ENCODE results near the gene GNL1. TPM values are rescaled to one million over a fixed set of nuclear protein-coding genes. Genes with fewer than 3 reads are reported as not detected.

The GNL1 gene
- total and polyA plus RNA-seq, 3 experiments from 2014 or later: 49.8 to 102 (median 100) TPM

GRCh38 chr6:30542915-30543314 lies 13.4 kb downstream of the GNL1 start:
- ChIA-PET POLR2A (interaction anchor here (0.5 to 7.5 kb wide), 10 partner anchors 10 to 217 kb away, joined by 3 to 77 read pairs (median 4); partner anchors contain the start of genes GNL1, MRPS18B and PPP1R10), CTCF (interaction anchor here (0.9 to 16.3 kb wide), 14 partner anchors 10 to 188 kb away, joined by 3 to 228 read pairs (median 22); partner anchors contain the start of genes ABCF1, GNL1 and TUBB)
- Mint-ChIP-seq H3K4me3 (peak overlapping the region; percentile 83 to 90 (median 86)), H3K27me3 (peaks cover 0 to 2% of the 10 kb centered on the region in 2 donors), H3K9me3 (no peaks in the 10 kb centered on the region), H3K36me3 (peaks cover 0 to 27% (median 0%) of the 10 kb centered on the region in 3 donors), H3K4me1 (peaks cover 34 to 39% (median 37%) of the 10 kb centered on the region in 3 donors), H3K27ac (peak overlapping the region; percentile 84 to 97 (median 94))
- DNase-seq: no peak
- peak overlapping the region; percentile 68 for H3K4me3 ChIP-seq (ENCODE audit: low read length)
- no peaks in the 10 kb centered on the region for H3K36me3 ChIP-seq (ENCODE audit: insufficient read depth, low read length)
- H3K9me3 ChIP-seq (ENCODE audit: low read length): no peaks in the 10 kb centered on the region
- H3K27me3 ChIP-seq (ENCODE audit: insufficient read depth, low read length, poor library complexity, severe bottlenecking): no peaks in the 10 kb centered on the region
- H3K27ac ChIP-seq (ENCODE audit: low read depth, low read length): peak overlapping the region; percentile 55
- peaks cover 33% of the 10 kb centered on the region for H3K4me1 ChIP-seq (ENCODE audit: insufficient read depth, low read length)

GRCh38 chr6:30542404-30542725 lies 13.9 kb downstream of the GNL1 start:
- no peaks in the 10 kb centered on the region for H3K9me3 Mint-ChIP-seq
- peaks cover 0 to 22% (median 0%) of the 10 kb centered on the region in 3 donors for H3K36me3 Mint-ChIP-seq
- H3K4me1 Mint-ChIP-seq: peaks cover 34 to 39% (median 37%) of the 10 kb centered on the region in 3 donors
- Histone ChIP-seq H3K9me3 (ENCODE audit: low read length) (no peaks in the 10 kb centered on the region), H3K36me3 (ENCODE audit: insufficient read depth, low read length) (no peaks in the 10 kb centered on the region), H3K4me1 (ENCODE audit: insufficient read depth, low read length) (peaks cover 33% of the 10 kb centered on the region), H3K27ac (ENCODE audit: low read depth, low read length) (peak overlapping the region; percentile 55), H3K4me3 (ENCODE audit: low read length) (peak overlapping the region; percentile 68), H3K27me3 (ENCODE audit: insufficient read depth, low read length, poor library complexity, severe bottlenecking) (no peaks in the 10 kb centered on the region)
- peak overlapping the region; percentile 84 to 97 (median 94) for H3K27ac Mint-ChIP-seq
- CTCF ChIA-PET: interaction anchor here (0.9 to 16.3 kb wide), 24 partner anchors 10 to 554 kb away, joined by 3 to 228 read pairs (median 11); partner anchors contain the start of genes ABCF1, GNL1 and TUBB
- peak overlapping the region; percentile 83 to 90 (median 86) for H3K4me3 Mint-ChIP-seq
- peak in 4 of 5 donors; percentile 27 to 64 (median 61) for DNase-seq
- peaks cover 0 to 2% of the 10 kb centered on the region in 2 donors for H3K27me3 Mint-ChIP-seq
- POLR2A ChIA-PET: interaction anchor here (0.5 to 7.5 kb wide), 15 partner anchors 10 to 216 kb away, joined by 3 to 77 read pairs (median 4); partner anchors contain the start of genes ABCF1, GNL1, MRPS18B and PPP1R10

- peak overlapping the region; percentile 84 to 97 (median 94) for H3K27ac Mint-ChIP-seq
- Histone ChIP-seq H3K36me3 (ENCODE audit: insufficient read depth, low read length) (no peaks in the 10 kb centered on the region), H3K4me1 (ENCODE audit: insufficient read depth, low read length) (peaks cover 33% of the 10 kb centered on the region), H3K9me3 (ENCODE audit: low read length) (no peaks in the 10 kb centered on the region), H3K4me3 (ENCODE audit: low read length) (peak overlapping the region; percentile 68), H3K27me3 (ENCODE audit: insufficient read depth, low read length, poor library complexity, severe bottlenecking) (no peaks in the 10 kb centered on the region), H3K27ac (ENCODE audit: low read depth, low read length) (peak overlapping the region; percentile 55)
- H3K4me3 Mint-ChIP-seq: peak overlapping the region; percentile 83 to 90 (median 86)
- H3K36me3 Mint-ChIP-seq: peaks cover 0 to 18% (median 0%) of the 10 kb centered on the region in 3 donors
- H3K9me3 Mint-ChIP-seq: no peaks in the 10 kb centered on the region
- peaks cover 0 to under 1% of the 10 kb centered on the region in 2 donors for H3K27me3 Mint-ChIP-seq
- CTCF ChIA-PET: interaction anchor here (0.8 to 16.3 kb wide), 48 partner anchors 11 to 555 kb away, joined by 3 to 228 read pairs (median 5); partner anchors contain the start of genes ABCF1, ATAT1, GNL1 and MDC1
- DNase-seq: peak; percentile 74 to 85 (median 79)
- H3K4me1 Mint-ChIP-seq: peaks cover 34 to 39% (median 37%) of the 10 kb centered on the region in 3 donors
- POLR2A ChIA-PET: interaction anchor here (0.5 to 7.5 kb wide), 19 partner anchors 9 to 544 kb away, joined by 3 to 77 read pairs (median 4); partner anchors contain the start of genes ABCF1, GNL1, MRPS18B and PPP1R10
These were observed 14.5 kb downstream of the GNL1 start for GRCh38 chr6:30541515-30542403.

- H3K4me3 Mint-ChIP-seq: no peak overlapping the region
- H3K9me3 ChIP-seq (ENCODE audit: low read length): no peaks in the 10 kb centered on the region
- no peak overlapping the region for H3K27ac ChIP-seq (ENCODE audit: low read depth, low read length)
- no peaks in the 10 kb centered on the region for H3K27me3 ChIP-seq (ENCODE audit: insufficient read depth, low read length, poor library complexity, severe bottlenecking)
- ChIA-PET POLR2A (interaction anchor here (0.6 to 7.5 kb wide), 3 partner anchors 22 to 84 kb away, joined by 3 to 77 read pairs (median 7); no protein-coding TSS in a partner anchor), CTCF (interaction anchor here (8.9 to 16.3 kb wide), 2 partner anchors 54 to 57 kb away, joined by 137 to 228 read pairs; no protein-coding TSS in a partner anchor)
- peaks cover 21 to 31% (median 28%) of the 10 kb centered on the region in 3 donors for H3K4me1 Mint-ChIP-seq
- H3K36me3 Mint-ChIP-seq: no peaks in the 10 kb centered on the region
- H3K4me3 ChIP-seq (ENCODE audit: low read length): no peak overlapping the region
- no peaks in the 10 kb centered on the region for H3K9me3 Mint-ChIP-seq
- H3K27me3 Mint-ChIP-seq: no peaks in the 10 kb centered on the region
- no peak overlapping the region for H3K27ac Mint-ChIP-seq
- H3K4me1 ChIP-seq (ENCODE audit: insufficient read depth, low read length): peaks cover 17% of the 10 kb centered on the region
- no peaks in the 10 kb centered on the region for H3K36me3 ChIP-seq (ENCODE audit: insufficient read depth, low read length)
- DNase-seq: no peak
These were observed 18.4 kb downstream of the GNL1 start for GRCh38 chr6:30537931-30538330.

GRCh38 chr6:30533460-30534294 lies 22.6 kb downstream of the GNL1 start:
- Histone ChIP-seq H3K27me3 (ENCODE audit: insufficient read depth, low read length, poor library complexity, severe bottlenecking) (no peaks in the 10 kb centered on the region), H3K9me3 (ENCODE audit: low read length) (no peaks in the 10 kb centered on the region), H3K4me3 (ENCODE audit: low read length) (peak overlapping the region; percentile 6), H3K4me1 (ENCODE audit: insufficient read depth, low read length) (peaks cover 39% of the 10 kb centered on the region), H3K27ac (ENCODE audit: low read depth, low read length) (no peak overlapping the region), H3K36me3 (ENCODE audit: insufficient read depth, low read length) (no peaks in the 10 kb centered on the region)
- Mint-ChIP-seq H3K27me3 (no peaks in the 10 kb centered on the region), H3K27ac (peak overlapping the region; percentile 74 to 98 (median 94)), H3K36me3 (no peaks in the 10 kb centered on the region), H3K4me1 (peaks cover 32 to 43% (median 42%) of the 10 kb centered on the region in 3 donors), H3K9me3 (no peaks in the 10 kb centered on the region), H3K4me3 (peak overlapping the region; percentile 70 to 95 (median 93))
- peak in 1 of 5 donors; percentile 32 for DNase-seq
- ChIA-PET POLR2A (interaction anchor here (1.5 to 4.9 kb wide), 2 partner anchors 8 to 41 kb away, joined by 7 to 79 read pairs; no protein-coding TSS in a partner anchor), CTCF (interaction anchor here (0.7 to 16.3 kb wide), 10 partner anchors 9 to 166 kb away, joined by 3 to 228 read pairs (median 46); no protein-coding TSS in a partner anchor)

- Mint-ChIP-seq H3K36me3 (no peaks in the 10 kb centered on the region), H3K4me1 (peaks cover 39 to 56% (median 54%) of the 10 kb centered on the region in 3 donors), H3K4me3 (peak overlapping the region in 5 of 7 donors; percentile 13 to 53 (median 39))
These were observed 26.3 kb downstream of the GNL1 start for GRCh38 chr6:30530014-30530413.

More at GRCh38 chr6:30530014-30530413, 26.3 kb downstream of the GNL1 start:
- POLR2A ChIA-PET: interaction anchor here (0.6 to 4.9 kb wide), 8 partner anchors 13 to 116 kb away, joined by 3 to 79 read pairs (median 4); no protein-coding TSS in a partner anchor
- H3K27me3 ChIP-seq (ENCODE audit: insufficient read depth, low read length, poor library complexity, severe bottlenecking): no peaks in the 10 kb centered on the region
- Mint-ChIP-seq H3K27me3 (no peaks in the 10 kb centered on the region), H3K27ac (peak overlapping the region; percentile 28 to 91 (median 75)), H3K9me3 (no peaks in the 10 kb centered on the region)
- peak overlapping the region; percentile 49 for H3K27ac ChIP-seq (ENCODE audit: low read depth, low read length)
- DNase-seq: no peak
- CTCF ChIA-PET: interaction anchor here (0.6 to 6.7 kb wide), 6 partner anchors 13 to 148 kb away, joined by 3 to 113 read pairs (median 74); no protein-coding TSS in a partner anchor
- no peaks in the 10 kb centered on the region for H3K36me3 ChIP-seq (ENCODE audit: insufficient read depth, low read length)
- H3K4me1 ChIP-seq (ENCODE audit: insufficient read depth, low read length): peaks cover 45% of the 10 kb centered on the region
- no peaks in the 10 kb centered on the region for H3K9me3 ChIP-seq (ENCODE audit: low read length)
- no peak overlapping the region for H3K4me3 ChIP-seq (ENCODE audit: low read length)
